Loucy (cell line): ENCODE data around the gene RAD50.

Experiments used
- CTCF ChIP-seq: fragments of 200-600 bp; sonication (generic); conservative IDR thresholded peaks from 2 replicates; pipeline ENCODE4 v1.5.1; 2014; ENCODE audit warnings: mild to moderate bottlenecking, antibody characterized with exemption, low read length
- EZH2phosphoT487 ChIP-seq: fragments of 200-600 bp; IDR thresholded peaks from 2 replicates; pipeline ENCODE4 v1.6.1; 2018; ENCODE audit warnings: antibody characterized with exemption, mild to moderate bottlenecking, moderate library complexity, borderline replicate concordance

DNA sequence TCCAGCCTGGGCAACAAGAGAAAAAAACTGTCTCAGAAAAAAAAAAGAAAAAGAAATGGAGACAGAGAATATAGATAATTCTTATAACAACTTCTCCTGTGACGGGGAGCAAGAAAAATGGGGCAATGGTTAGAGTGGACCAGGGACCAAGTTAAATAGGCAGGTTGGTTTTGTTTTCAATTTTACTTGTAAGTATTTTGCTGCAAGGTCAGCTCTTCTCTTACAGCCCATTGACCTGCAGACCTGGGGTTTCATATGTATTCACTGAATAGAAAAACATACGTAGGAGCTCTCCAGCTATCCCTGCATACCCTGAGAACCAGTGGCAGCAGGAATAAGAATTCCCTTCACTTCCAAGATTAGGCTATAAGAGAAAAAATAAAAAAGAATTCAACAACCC lies 72.0 kb downstream of the RAD50 start:
- TF ChIP-seq CTCF (no peak), EZH2phosphoT487 (no peak)
